ENCODE data around the gene CCT5.

GRCh38 chr5:10232386-10232785 is 17.7 kb upstream of the CCT5 start:
- TF ChIP-seq, protein P1, sequence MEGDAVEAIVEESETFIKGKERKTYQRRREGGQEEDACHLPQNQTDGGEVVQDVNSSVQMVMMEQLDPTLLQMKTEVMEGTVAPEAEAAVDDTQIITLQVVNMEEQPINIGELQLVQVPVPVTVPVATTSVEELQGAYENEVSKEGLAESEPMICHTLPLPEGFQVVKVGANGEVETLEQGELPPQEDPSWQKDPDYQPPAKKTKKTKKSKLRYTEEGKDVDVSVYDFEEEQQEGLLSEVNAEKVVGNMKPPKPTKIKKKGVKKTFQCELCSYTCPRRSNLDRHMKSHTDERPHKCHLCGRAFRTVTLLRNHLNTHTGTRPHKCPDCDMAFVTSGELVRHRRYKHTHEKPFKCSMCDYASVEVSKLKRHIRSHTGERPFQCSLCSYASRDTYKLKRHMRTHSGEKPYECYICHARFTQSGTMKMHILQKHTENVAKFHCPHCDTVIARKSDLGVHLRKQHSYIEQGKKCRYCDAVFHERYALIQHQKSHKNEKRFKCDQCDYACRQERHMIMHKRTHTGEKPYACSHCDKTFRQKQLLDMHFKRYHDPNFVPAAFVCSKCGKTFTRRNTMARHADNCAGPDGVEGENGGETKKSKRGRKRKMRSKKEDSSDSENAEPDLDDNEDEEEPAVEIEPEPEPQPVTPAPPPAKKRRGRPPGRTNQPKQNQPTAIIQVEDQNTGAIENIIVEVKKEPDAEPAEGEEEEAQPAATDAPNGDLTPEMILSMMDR (optimal IDR thresholded peaks at IDR 0.05 in 1 of 3, IDR thresholded peaks at IDR 0.05 in 1 of 3, conservative IDR thresholded peaks at IDR 0.05 in 1 of 3; ENCODE audit: extremely low read depth in 1 of 3, insufficient read depth in 2 of 3, low read length in 3 of 3), result no peak
- no peak for TF ChIP-seq EZH2 (IDR thresholded peaks at IDR 0.05; ENCODE audit: low read length)

All from keratinocyte (primary cell).